ENCODE measurements around the gene RASEF. TPM values are rescaled to one million over a fixed set of nuclear protein-coding genes. Genes with fewer than 3 reads are reported as not detected.
"Not testable (repeated sequence)": the region's sequence is repeated elsewhere in the genome, so short reads cannot be mapped to it uniquely, and the experiment has no call there.

RASEF gene
- total RNA-seq, 8 experiments from 2014 or later = 0.49 to 14.1 (median 1.2) TPM

DNA sequence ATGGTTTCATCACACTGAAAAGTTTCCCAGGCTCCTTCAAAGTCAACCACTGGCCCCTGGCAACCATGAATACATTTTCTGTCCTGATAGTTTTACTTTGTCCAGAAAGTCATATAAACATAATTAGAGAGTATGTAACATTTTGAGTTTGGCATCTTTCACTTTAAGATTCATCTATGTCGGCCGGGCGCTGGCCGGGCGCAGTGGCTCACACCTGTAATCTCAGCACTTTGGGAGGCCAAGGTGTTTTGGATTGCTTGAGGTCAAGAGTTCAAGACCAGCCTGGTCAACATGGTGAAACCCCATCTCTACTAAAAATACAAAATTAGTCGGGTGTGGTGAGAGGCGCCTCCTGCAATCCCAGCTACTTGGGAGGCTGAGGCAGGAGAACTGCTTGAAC lies 126.4 kb downstream of the RASEF start:
- in situ Hi-C loops (cut with MboI; ENCODE audit: low pct_unique_long_range_greater_than_20kb in 2 of 9, low sequenced_read_pairs in 9 of 9, unreplicated experiment in 9 of 9); ATAC-seq (replicated peaks in 6 of 8); H3K4me3 ChIP-seq; H3K27ac ChIP-seq; H3K4me1 ChIP-seq (replicated peaks in 1 of 2): not testable (repeated sequence)
- 72 to 100% (median 97%) methylated on average over 1 to 5 of the region's 7 CpGs; no CpG with 5 or more reads in 5 of the 10 experiments for WGBS, 10 experiments

DNA sequence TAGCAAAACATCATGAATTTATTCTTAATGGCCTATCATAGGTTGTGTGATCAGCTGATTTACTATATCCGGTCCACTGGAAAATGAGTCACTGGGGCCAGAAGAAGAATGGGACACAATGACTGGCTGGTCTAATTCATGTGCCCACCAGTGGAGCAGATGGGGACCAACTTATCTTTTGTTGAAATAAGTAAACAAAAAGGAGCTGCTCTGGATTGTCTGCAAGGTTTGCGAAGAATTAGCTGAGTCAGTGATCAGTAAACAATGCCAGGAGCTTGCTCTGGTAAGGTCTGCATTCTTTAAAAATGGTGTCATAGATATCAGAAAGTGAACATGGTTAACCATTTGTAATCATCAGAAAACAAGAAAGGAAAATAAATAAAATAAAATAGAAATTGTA lies 128.0 kb downstream of the RASEF start:
- H3K4me1 ChIP-seq (replicated peaks in 1 of 2) = peaks cover 0 to 4% of the 10 kb centered on the region in 2 donors
- no peak overlapping the region for H3K4me3 ChIP-seq
- H3K27ac ChIP-seq = no peak overlapping the region
- WGBS, 10 experiments = 0 to 74% (median 50%) methylated on average over 1 to 2 of the region's 2 CpGs; no CpG with 5 or more reads in 1 of the 10 experiments
- in situ Hi-C loops (cut with MboI; ENCODE audit: low pct_unique_long_range_greater_than_20kb in 2 of 9, low sequenced_read_pairs in 9 of 9, unreplicated experiment in 9 of 9) = no loop called here
- ATAC-seq (replicated peaks in 6 of 8) = peak in 6 of 8 experiments; percentile 15 to 93 (median 78)

DNA sequence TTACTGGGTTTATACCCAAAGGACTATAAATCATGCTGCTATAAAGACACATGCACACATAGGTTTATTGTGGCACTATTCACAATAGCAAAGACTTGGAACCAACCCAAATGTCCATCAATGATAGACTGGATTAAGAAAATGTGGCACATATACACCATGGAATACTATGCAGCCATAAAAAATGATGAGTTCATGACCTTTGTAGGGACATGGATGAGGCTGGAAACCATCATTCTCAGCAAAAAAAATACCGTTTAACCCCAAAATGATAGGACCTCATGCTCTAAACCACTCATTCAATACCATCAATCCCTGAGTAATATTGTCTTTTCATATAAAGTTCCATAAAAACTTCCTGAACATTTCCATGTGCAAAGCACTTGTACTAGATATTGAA lies 128.9 kb downstream of the RASEF start:
- H3K4me3 ChIP-seq; H3K4me1 ChIP-seq (replicated peaks in 1 of 2); ATAC-seq (replicated peaks in 6 of 8); H3K27ac ChIP-seq; in situ Hi-C loops (cut with MboI; ENCODE audit: low pct_unique_long_range_greater_than_20kb in 2 of 9, low sequenced_read_pairs in 9 of 9, unreplicated experiment in 9 of 9): not testable (repeated sequence)
- WGBS, 10 experiments = 20 to 90% (median 50%) methylated on average over 1 of the region's 1 CpG; no CpG with 5 or more reads in 5 of the 10 experiments

DNA sequence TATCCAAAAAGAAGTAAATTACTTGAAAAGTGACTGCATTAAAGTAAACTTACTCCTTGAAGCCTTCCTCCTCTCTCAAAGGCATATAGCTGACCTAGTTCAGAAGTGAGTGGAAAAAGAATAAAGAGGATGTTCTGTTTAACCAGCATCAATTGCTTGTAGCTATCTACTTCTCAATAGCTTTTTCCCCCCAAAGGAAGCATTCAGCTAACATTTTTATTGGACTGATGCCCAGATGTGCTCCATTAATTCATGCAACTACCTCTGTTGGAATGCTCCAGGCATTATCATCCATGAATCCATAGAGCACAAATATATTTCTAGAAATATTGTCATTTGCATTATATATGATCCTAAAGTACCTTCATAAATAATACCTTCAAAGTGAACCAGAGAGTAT lies 132.8 kb downstream of the RASEF start:
- Histone ChIP-seq H3K27ac (no peak overlapping the region), H3K4me1 (replicated peaks in 1 of 2) (peaks cover 4 to 7% of the 10 kb centered on the region in 2 donors), H3K4me3 (no peak overlapping the region)
- in situ Hi-C loops (cut with MboI; ENCODE audit: low pct_unique_long_range_greater_than_20kb in 2 of 9, low sequenced_read_pairs in 9 of 9, unreplicated experiment in 9 of 9) = no loop called here
- peak in 2 of 8 experiments; percentile 45 to 49 for ATAC-seq (replicated peaks in 6 of 8)

Measured in motor neuron (in vitro differentiated cells).